Colon (tissue), 2 donors: Measurements from ENCODE around the gene DLEC1.

Experiments
- FAIRE-seq: peaks from 2 replicates; lab custom pipeline; 2012; peaks lifted over from hg19 to GRCh38; lab: Jason Lieb, UNC
- donor health status: control.
- donor health status: control.

DLEC1 gene, protein sequence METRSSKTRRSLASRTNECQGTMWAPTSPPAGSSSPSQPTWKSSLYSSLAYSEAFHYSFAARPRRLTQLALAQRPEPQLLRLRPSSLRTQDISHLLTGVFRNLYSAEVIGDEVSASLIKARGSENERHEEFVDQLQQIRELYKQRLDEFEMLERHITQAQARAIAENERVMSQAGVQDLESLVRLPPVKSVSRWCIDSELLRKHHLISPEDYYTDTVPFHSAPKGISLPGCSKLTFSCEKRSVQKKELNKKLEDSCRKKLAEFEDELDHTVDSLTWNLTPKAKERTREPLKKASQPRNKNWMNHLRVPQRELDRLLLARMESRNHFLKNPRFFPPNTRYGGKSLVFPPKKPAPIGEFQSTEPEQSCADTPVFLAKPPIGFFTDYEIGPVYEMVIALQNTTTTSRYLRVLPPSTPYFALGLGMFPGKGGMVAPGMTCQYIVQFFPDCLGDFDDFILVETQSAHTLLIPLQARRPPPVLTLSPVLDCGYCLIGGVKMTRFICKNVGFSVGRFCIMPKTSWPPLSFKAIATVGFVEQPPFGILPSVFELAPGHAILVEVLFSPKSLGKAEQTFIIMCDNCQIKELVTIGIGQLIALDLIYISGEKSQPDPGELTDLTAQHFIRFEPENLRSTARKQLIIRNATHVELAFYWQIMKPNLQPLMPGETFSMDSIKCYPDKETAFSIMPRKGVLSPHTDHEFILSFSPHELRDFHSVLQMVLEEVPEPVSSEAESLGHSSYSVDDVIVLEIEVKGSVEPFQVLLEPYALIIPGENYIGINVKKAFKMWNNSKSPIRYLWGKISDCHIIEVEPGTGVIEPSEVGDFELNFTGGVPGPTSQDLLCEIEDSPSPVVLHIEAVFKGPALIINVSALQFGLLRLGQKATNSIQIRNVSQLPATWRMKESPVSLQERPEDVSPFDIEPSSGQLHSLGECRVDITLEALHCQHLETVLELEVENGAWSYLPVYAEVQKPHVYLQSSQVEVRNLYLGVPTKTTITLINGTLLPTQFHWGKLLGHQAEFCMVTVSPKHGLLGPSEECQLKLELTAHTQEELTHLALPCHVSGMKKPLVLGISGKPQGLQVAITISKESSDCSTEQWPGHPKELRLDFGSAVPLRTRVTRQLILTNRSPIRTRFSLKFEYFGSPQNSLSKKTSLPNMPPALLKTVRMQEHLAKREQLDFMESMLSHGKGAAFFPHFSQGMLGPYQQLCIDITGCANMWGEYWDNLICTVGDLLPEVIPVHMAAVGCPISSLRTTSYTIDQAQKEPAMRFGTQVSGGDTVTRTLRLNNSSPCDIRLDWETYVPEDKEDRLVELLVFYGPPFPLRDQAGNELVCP (N-terminal part only)

GRCh38 chr3:38039101-38039898 lies at the start of gene DLEC1:
DLEC1 (plus strand) TSS chr3:38039208; CDS start chr3:38039226, 18 bp downstream.
- no peak for FAIRE-seq

- no peak for FAIRE-seq
These were observed 49.1 kb upstream of the DLEC1 start for GRCh38 chr3:37989821-37990480.

GRCh38 chr3:37990527-37990926 lies 48.5 kb upstream of the DLEC1 start, which contains the start of gene VILL:
VILL (plus strand) TSS chr3:37990786; CDS start chr3:37993673, 2,887 bp downstream.
- FAIRE-seq = no peak

- no peak for FAIRE-seq
These were observed 47.9 kb upstream of the DLEC1 start for GRCh38 chr3:37991109-37991508.

DNA sequence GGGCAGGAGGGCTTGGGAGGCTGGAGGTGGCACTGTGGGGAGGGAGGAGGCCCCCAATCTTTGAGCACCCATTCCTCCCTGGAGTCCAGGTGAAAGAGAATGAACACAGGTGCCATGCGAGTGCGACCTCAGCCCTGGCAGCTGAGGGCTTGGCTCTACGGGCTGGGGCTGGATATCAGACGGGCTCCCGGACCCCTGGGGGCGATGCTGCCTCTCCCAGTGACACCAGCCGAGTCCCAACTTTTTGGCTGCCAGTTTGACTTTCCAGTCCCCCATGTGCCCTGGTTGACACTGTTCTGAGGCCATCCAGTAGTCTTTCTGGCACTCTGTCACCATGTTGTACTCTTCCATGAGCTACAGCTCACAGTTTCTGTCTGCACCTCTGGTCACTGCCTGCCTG lies 47.2 kb upstream of the DLEC1 start:
- no peak for FAIRE-seq

GRCh38 chr3:37992271-37993066 lies 46.5 kb upstream of the DLEC1 start:
- FAIRE-seq = peak; percentile 62

DNA sequence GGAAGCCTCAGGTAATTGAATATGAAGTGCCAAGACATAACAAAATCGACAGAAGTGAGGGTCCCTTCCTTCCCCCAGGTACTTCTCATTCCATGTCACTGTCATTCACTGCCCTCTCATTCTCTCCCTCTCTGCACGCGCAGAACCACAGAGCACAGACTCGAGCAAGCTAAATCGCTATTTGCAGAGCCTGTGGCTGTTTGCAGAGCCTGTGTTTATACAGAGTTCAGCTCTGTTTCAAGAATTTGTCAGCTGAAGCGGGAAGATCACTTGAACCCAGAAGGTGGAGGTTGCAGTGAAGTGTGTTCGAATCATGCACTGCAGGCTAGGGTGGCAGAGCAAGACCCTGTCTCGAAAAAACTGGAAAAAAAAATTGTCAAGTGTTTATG lies 45.9 kb upstream of the DLEC1 start:
- no peak for FAIRE-seq

GRCh38 chr3:37993460-37993819 lies 45.6 kb upstream of the DLEC1 start:
- FAIRE-seq = no peak

DNA sequence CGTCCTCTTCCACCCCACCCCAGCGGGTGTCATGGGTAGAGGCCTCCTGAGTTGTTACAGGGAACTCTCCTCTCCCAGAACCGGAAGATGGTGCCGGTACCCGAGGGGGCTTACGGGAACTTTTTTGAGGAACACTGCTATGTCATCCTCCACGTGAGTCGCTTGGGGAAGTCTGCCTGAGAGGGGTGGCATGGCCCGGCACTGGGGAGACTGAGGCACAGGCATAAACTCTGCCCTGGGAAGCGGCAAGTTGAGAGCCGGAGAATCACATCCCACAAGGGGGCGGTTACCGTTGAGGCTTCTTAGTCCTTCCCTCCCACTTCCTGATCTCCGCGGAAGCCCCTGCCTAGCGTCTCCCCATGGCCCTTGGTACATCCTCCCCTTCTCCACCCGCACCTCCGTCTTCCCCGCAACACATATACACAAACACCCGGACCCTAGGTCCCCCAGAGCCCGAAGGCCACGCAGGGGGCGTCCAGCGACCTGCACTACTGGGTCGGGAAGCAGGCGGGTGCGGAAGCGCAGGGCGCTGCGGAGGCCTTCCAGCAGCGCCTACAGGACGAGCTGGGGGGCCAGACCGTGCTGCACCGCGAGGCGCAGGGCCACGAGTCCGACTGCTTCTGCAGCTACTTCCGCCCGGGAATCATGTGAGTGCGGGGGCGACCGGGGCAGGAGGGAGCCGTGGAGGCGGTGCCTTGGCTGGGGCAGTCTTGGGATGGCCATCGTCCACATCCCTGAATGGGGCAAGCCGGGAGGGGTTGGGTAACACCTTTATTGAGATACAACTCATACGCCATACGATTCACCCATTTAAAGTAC lies 45.0 kb upstream of the DLEC1 start:
- FAIRE-seq = no peak

GRCh38 chr3:37994639-37994972 lies 44.4 kb upstream of the DLEC1 start:
- no peak for FAIRE-seq

- FAIRE-seq = no peak
These were observed 43.1 kb upstream of the DLEC1 start for GRCh38 chr3:37995652-37996641.

GRCh38 chr3:37996785-37997301 lies 42.2 kb upstream of the DLEC1 start:
- FAIRE-seq = no peak

DNA sequence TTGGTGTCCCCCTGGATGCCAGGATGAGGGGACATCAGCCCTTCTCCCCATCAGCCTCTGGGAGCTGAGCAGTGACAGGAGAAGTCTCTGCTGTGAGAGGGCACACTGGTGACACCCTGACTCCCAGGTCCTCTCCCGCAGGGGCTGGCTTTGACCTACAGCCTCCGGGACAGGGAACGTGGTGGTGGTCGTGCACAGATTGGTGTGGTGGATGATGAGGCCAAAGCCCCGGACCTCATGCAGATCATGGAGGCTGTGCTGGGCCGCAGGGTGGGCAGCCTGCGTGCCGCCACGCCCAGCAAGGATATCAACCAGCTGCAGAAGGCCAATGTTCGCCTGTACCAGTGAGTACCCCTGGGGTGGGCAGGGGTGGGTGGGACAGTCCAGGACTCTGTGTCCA lies 41.7 kb upstream of the DLEC1 start:
- FAIRE-seq = no peak

DNA sequence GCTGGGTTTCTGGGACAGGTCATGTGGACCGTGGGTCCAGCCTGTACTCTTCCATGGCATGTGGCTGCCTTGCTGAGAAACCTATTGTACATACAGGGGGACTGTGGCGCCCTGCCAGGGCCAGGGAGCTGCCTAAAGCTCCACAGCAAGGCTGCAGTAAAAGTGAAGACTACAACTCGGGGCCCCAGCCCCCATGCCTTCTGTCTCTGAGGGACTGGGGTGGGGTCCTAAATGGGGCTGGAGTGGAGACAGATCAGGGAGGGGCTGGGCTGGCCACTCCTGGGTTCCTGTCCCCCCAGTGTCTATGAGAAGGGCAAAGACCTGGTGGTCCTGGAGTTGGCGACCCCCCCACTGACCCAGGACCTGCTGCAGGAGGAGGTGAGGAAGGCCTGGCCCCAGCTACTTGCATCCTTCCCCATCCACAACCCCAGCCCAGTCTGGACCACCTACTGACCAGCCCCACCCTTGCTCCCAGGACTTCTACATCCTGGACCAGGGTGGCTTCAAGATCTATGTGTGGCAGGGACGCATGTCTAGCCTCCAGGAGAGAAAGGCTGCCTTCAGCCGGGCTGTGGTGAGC lies 41.1 kb upstream of the DLEC1 start:
- FAIRE-seq = no peak

DNA sequence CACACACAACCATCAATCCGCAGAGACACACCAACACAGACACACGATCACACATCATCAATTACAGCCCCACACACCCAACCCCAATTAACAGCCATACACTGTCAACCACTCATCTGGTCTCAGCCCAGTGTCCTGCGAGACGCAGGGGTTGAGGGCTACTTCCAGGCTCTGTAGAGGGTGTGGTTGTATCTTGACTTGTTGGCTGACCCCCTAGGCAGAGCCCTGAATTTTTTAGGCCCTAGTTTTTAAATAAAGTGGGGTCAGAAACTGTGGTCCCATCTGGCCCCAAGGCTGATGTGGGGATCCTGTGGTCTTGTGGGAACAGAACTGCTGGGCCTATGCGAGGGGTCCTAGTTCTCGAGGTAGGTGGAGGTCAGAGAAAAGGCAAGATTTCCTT lies 39.2 kb upstream of the DLEC1 start:
- no peak for FAIRE-seq

DNA sequence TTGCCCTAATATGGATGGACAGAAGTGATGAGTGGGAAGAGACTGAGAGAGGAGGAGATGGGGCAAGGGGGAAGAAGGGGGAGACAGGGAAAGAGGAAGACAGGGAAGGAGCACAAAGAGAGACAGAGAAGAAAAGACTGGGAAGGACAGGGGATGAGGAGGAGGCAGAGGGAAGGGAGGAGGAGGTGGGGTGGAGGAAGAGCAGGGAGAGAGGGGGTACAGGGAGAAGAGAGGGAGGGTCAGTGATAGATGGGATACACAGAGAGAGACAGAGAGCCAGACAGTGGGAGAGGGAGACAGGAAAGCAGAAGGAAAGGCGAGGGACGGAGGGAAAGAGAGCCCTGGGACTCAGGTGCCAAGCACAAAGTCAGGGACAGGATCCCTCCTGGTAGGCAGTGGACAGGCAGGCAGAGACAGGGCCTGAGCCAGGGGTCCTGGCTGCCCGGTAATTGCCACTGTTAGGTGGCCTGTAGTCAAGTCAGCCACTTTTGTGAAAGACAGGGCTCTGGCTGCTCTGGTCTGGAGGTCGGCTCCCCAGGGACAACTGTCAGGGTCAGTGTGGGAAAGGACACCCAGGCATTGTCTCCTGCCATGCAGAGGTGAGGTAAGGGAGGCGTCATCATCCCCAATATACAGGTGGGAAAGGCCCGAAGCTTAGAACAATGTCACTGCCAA lies 38.6 kb upstream of the DLEC1 start:
- FAIRE-seq = no peak

- FAIRE-seq = no peak
These were observed 38.0 kb upstream of the DLEC1 start for GRCh38 chr3:38000965-38001455.
